Sigmoid colon (tissue), 7 donors: ENCODE results near the gene LLGL1. TPM values are rescaled to one million over a fixed set of nuclear protein-coding genes. Genes with fewer than 3 reads are reported as not detected.

ENCODE experiments used
- DNase-seq: peaks from one replicate; pipeline ENCODE4 v3.0.0-alpha.2; 2019
- H3K27ac ChIP-seq, 4 donors: fragments of 200-600 bp; sonication (generic); one replicate each; pipeline ENCODE4 v1.5.1; 2016 to 2019; ENCODE audit warnings: mild to moderate bottlenecking in 1 of 4
- H3K27me3 ChIP-seq, 3 donors: fragments of 200-600 bp; sonication (generic); one replicate each; pipeline ENCODE4 v1.5.1; 2019; ENCODE audit warnings: mild to moderate bottlenecking in 1 of 3
- H3K36me3 ChIP-seq, 4 donors: fragments of 200-600 bp; sonication (generic); one replicate each; pipeline ENCODE4 v1.5.1; 2016 to 2019
- H3K4me1 ChIP-seq, 4 donors: fragments of 200-600 bp; sonication (generic); one replicate each; pipeline ENCODE4 v1.5.1; 2017 to 2019
- H3K4me3 ChIP-seq, 4 donors: fragments of 200-600 bp; sonication (generic); one replicate each; pipeline ENCODE4 v1.5.1; 2017 to 2019; ENCODE audit warnings: mild to moderate bottlenecking in 2 of 4, moderate library complexity in 1 of 4
- H3K9me3 ChIP-seq, 4 donors: fragments of 200-600 bp in 3 of 4; sonication (generic) in 3 of 4; one replicate each; pipeline versions ENCODE4 v1.5.1 to v1.6.1; 2013 to 2019
- EP300 ChIP-seq, 4 donors: sonication (generic); formaldehyde crosslinking; IDR thresholded peaks; one replicate each; pipeline ENCODE4 v1.6.1; 2017; ENCODE audit warnings: antibody characterized with exemption in 4 of 4
- POLR2A ChIP-seq, 2 donors: fragments of 450-650 bp; IDR thresholded peaks; one replicate each; pipeline ENCODE4 v1.6.1; 2016; ENCODE audit warnings: antibody characterized with exemption in 2 of 2, mild to moderate bottlenecking in 2 of 2, moderate library complexity in 2 of 2
- POLR2AphosphoS5 ChIP-seq, 4 donors: sonication (generic); formaldehyde crosslinking; IDR thresholded peaks; one replicate each; pipeline ENCODE4 v1.6.1; 2017; ENCODE audit warnings: antibody characterized with exemption in 4 of 4
- WGBS, 2 donors: extraction: QIAGEN DNeasy Blood & Tissue Kit; methylation state at CpG; one replicate each; pipeline ENCODE4 v1.1.7; 2013; 5-methylcytosine and 5-hydroxymethylcytosine counted together
- intact Hi-C: fragments of 100-400 bp; cut with DNase I; formaldehyde crosslinking; loops from one replicate; pipeline ENCODE4 v1.15.1; 2023
- polyA plus RNA-seq, 3 donors: library from polyadenylated mRNA; stranded (reverse); fragments of 200-250 nt; gene quantifications; one replicate each; pipeline ENCODE4 v1.2.3, GENCODE V29; 2013
- total RNA-seq, 4 donors: library from RNA; depleted of rRNA; stranded (reverse); fragments of >200 nt; gene quantifications; one replicate each; pipeline ENCODE4 v1.1.0, GENCODE V29; 2016
- TF ChIP-seq, protein P1 (sequence below), 4 experiments: fragments of 450-650 bp in 3 of 4; fragments of 200-600 bp in 1 of 4; IDR thresholded peaks; one replicate each; pipeline ENCODE4 v1.5.1; 2016 to 2019; ENCODE audit warnings: antibody characterized with exemption in 4 of 4, mild to moderate bottlenecking in 3 of 4, moderate library complexity in 2 of 4
- donor health status: healthy with polysubstance abuse.
- donor health status: Bipolar disorder and iron deficiency.
- donor health status: healthy.

The LLGL1 gene
- total and polyA plus RNA-seq, 7 donors: 2.8 to 25.2 (median 16.8) TPM

DNA sequence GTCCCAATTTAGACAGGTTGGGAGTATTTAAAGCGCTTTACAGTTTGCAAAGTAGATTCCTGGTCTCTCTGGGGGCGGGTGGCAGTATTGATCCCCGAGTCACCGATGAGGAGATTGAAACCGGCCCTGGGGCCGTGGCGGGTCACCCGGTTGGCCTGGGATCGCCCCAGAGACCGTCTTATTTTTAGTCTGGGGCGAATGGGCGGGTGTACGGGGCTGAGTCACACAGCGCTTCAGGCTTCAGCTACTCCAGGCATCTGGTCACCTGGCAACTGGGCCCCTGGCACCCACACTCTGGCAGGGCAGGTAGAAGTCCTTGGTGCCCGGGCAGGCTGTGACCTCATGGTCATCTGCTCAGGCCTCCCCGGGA is 35.7 kb downstream of the LLGL1 start:
- TF ChIP-seq, protein P1, sequence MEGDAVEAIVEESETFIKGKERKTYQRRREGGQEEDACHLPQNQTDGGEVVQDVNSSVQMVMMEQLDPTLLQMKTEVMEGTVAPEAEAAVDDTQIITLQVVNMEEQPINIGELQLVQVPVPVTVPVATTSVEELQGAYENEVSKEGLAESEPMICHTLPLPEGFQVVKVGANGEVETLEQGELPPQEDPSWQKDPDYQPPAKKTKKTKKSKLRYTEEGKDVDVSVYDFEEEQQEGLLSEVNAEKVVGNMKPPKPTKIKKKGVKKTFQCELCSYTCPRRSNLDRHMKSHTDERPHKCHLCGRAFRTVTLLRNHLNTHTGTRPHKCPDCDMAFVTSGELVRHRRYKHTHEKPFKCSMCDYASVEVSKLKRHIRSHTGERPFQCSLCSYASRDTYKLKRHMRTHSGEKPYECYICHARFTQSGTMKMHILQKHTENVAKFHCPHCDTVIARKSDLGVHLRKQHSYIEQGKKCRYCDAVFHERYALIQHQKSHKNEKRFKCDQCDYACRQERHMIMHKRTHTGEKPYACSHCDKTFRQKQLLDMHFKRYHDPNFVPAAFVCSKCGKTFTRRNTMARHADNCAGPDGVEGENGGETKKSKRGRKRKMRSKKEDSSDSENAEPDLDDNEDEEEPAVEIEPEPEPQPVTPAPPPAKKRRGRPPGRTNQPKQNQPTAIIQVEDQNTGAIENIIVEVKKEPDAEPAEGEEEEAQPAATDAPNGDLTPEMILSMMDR (IDR thresholded peaks at IDR 0.05): no peak
- no peak for TF ChIP-seq POLR2AphosphoS5 (IDR thresholded peaks at IDR 0.05)
- no peak for TF ChIP-seq POLR2A (IDR thresholded peaks at IDR 0.05)
- no peak for TF ChIP-seq EP300 (IDR thresholded peaks at IDR 0.05)
- Histone ChIP-seq H3K27ac (peak overlapping the region; percentile 90 to 98 (median 95)), H3K9me3 (no peaks in the 10 kb centered on the region), H3K27me3 (no peaks in the 10 kb centered on the region), H3K36me3 (peaks cover 26 to 39% (median 31%) of the 10 kb centered on the region in 4 donors), H3K4me3 (peak overlapping the region; percentile 83 to 96 (median 88)), H3K4me1 (peaks cover 0 to 51% (median 43%) of the 10 kb centered on the region in 4 donors)
- WGBS, 2 donors: 1 to 6% methylated on average over 16 of the region's 16 CpGs
- DNase-seq: peak; percentile 87
- intact Hi-C loops: loop anchor here (2.0 kb wide), 2 partner anchors 36 to 54 kb away; partner anchors contain the start of genes LLGL1, SMCR8 and TOP3A

DNA sequence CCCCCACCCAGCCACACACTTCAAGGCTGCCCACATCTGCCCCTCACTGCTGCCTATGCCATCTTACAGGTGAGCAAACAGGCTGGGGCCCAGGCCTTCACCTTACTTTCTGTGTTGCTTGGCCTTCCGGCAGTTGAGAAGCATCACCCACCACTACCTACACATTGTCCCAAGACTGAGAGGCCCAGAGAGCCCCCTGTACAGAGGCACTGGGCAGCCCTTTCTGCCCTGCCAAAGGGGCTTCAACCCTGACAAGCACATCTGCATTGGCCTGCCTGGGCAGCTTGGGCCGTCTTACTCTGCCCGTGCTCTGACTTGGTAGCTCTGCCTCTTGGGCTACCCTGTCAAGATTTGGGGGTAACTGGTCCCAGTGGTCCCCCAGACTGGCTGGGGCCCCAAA is 36.2 kb downstream of the LLGL1 start:
- H3K27me3 ChIP-seq: no peaks in the 10 kb centered on the region
- H3K4me1 ChIP-seq: peaks cover 0 to 46% (median 39%) of the 10 kb centered on the region in 4 donors
- no peak for TF ChIP-seq POLR2AphosphoS5 (IDR thresholded peaks at IDR 0.05)
- no peak for TF ChIP-seq POLR2A (IDR thresholded peaks at IDR 0.05)
- TF ChIP-seq EP300 (IDR thresholded peaks at IDR 0.05): no peak
- TF ChIP-seq, protein P1 (IDR thresholded peaks at IDR 0.05): no peak
- H3K36me3 ChIP-seq: peaks cover 26 to 34% (median 29%) of the 10 kb centered on the region in 4 donors
- intact Hi-C loops: loop anchor here (2.0 kb wide), 2 partner anchors 37 to 53 kb away; partner anchors contain the start of genes LLGL1, SMCR8 and TOP3A
- peak overlapping the region; percentile 90 to 98 (median 95) for H3K27ac ChIP-seq
- no peak for DNase-seq
- no peaks in the 10 kb centered on the region for H3K9me3 ChIP-seq
- 86 to 88% methylated on average over 3 of the region's 3 CpGs for WGBS, 2 donors
- H3K4me3 ChIP-seq: peak overlapping the region in 3 of 4 donors; percentile 83 to 96 (median 92)

DNA sequence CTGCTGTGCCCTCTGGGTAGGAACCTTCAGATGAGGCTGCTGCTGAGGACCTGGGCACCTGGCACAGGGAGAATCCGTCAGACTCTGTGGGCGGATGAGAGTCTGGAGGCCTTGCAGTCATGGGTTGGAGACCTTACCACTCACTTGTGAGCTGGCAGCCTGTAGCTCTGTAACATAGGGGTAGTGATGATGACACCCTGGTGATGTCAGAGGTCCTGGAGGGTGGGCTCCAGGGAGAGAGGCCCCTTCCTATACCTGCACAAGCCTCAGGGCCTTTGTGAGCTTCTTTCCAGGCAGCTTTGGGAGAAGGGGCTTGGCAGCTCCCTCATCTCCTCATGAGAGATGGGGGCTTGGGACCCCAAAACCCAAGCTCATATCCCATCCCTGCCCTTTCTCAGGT is 36.7 kb downstream of the LLGL1 start:
- DNase-seq: no peak

DNA sequence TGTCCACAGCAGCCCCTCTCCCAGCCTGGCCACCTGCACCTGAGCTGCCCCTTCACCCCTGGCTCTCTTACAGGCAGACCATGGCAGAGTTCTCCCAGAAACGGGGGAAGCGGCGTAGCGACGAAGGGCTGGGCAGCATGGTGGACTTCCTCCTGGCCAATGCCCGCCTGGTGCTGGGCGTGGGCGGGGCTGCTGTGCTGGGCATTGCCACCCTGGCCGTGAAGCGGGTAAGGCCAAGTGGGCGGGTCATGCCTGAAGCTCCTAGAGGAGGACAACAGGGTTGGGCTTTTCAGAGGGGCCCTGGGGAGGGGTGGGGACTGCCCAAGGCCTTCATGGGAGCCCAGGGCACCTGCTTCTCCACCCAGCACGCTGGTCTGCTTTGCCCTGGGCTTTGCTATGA is 37.2 kb downstream of the LLGL1 start:
- H3K4me1 ChIP-seq: peaks cover 0 to 36% (median 30%) of the 10 kb centered on the region in 4 donors
- TF ChIP-seq POLR2A (IDR thresholded peaks at IDR 0.05): no peak
- TF ChIP-seq EP300 (IDR thresholded peaks at IDR 0.05): no peak
- TF ChIP-seq POLR2AphosphoS5 (IDR thresholded peaks at IDR 0.05): no peak
- TF ChIP-seq, protein P1 (IDR thresholded peaks at IDR 0.05): no peak
- no peaks in the 10 kb centered on the region for H3K27me3 ChIP-seq
- WGBS, 2 donors: 61 to 82% methylated on average over 12 of the region's 12 CpGs
- DNase-seq: no peak
- intact Hi-C loops: no loop called here
- no peaks in the 10 kb centered on the region for H3K9me3 ChIP-seq
- H3K4me3 ChIP-seq: no peak overlapping the region
- peak overlapping the region in 1 of 4 donors; percentile 97 for H3K27ac ChIP-seq
- peaks cover 26 to 33% (median 28%) of the 10 kb centered on the region in 4 donors for H3K36me3 ChIP-seq

More for the DNA sequence above, 36.7 kb downstream of the LLGL1 start:
- Histone ChIP-seq H3K36me3 (peaks cover 26 to 33% (median 28%) of the 10 kb centered on the region in 4 donors), H3K4me1 (peaks cover 0 to 41% (median 35%) of the 10 kb centered on the region in 4 donors), H3K27ac (peak overlapping the region; percentile 90 to 98 (median 95)), H3K27me3 (no peaks in the 10 kb centered on the region), H3K9me3 (no peaks in the 10 kb centered on the region), H3K4me3 (no peak overlapping the region)
- intact Hi-C loops: no loop called here
- 80 to 89% methylated on average over 2 of the region's 2 CpGs for WGBS, 2 donors
- TF ChIP-seq POLR2AphosphoS5 (IDR thresholded peaks at IDR 0.05) (no peak), EP300 (IDR thresholded peaks at IDR 0.05) (no peak), POLR2A (IDR thresholded peaks at IDR 0.05) (no peak)
- TF ChIP-seq, protein P1 (IDR thresholded peaks at IDR 0.05): no peak
